GM18861 (cell line): Measurements from ENCODE around the gene BCAR3.
A peak's percentile ranks its signal among the peaks of the same experiment; 100 is the strongest.

Experiments
- ATAC-seq: cut with Tn5 transposase; IDR thresholded peaks from one replicate; pipeline ENCODE4 v1.9.1; 2021; ENCODE audit not compliant: unreplicated experiment

BCAR3 gene

GRCh38 chr1:93617670-93618499, 63.8 kb downstream of the BCAR3 start:
- no peak for ATAC-seq

- no peak for ATAC-seq
These were observed 64.5 kb downstream of the BCAR3 start for GRCh38 chr1:93616996-93617669.

- no peak for ATAC-seq
These were observed 65.2 kb downstream of the BCAR3 start for GRCh38 chr1:93616221-93616995.

DNA sequence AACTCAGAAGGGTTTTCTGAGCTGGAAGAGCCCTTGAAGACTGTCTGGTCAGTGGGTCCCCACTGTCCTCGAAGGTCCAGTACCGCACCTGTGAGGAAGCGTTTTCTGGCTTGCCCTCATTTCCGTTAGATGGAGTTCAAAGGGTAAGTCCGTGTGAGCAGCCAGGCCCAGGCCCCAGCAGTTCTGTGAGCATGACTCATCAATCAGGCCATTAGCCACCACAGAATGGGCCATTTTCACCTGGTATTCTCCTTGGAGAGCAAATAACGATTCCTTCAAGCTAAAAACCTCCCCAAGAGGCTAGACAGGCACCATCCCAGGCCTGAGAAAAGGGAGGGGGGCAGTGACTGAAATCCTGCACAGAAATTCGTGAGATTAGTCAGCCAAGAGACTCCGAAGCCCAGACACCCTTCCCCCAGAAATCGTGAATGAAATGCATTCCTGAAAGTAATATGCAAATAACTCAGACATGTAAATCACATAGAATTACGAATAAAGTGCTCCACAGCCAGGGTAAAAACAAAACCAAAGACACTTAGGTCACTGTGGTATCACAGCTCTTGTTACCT, 66.0 kb downstream of the BCAR3 start:
- ATAC-seq = peak; percentile 81

DNA sequence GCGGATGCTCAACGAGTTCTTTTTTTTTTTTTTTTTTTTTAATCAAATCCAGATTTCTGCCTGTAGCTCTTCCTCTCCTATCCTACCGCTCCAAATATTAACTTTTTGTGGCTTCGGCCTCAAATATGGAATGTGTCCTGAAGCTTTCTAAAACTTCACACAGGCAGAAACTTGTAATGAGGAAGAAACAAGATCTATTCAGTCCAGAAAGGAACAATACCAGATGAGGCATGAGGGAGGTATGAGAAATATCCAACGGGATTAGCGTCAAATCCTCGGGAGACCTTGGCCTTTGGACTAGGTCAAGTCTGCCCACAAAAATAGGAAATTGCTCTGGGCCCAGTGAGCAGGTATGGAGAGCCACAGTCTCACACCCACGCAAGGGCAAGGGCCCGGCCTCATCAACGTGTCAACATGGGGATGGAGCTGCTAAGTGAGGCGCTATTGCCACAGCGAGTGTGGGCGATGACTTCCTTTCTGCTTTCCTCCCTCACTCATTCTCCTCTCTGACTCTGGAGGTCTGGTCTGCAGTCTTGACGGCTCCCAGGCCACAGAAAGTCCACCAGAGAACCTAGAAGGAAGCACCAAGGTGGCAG, 66.6 kb downstream of the BCAR3 start:
- ATAC-seq = peak; percentile 30

GRCh38 chr1:93614541-93614940, 67.1 kb downstream of the BCAR3 start:
- no peak for ATAC-seq

DNA sequence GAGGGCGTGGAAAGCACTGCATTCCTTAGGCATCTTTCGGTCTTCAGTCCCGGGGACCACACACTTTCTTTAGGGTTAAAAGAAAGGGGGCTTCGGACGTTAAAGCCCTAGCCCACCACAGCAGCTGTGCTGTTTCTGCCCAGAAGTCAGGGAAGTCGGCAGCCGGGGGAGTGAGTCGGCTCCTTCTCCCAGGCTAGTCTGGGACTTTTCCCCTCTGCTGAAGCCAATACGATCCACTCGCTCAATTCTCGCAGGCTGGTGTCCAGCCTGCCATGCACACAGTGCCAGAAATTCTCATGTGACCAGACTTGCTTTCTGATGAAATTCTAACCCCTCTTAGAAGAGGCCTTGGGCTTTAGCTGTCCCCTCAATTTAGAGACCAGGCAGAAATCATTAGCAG, 67.7 kb downstream of the BCAR3 start:
- no peak for ATAC-seq

- no peak for ATAC-seq
These were observed 69.1 kb downstream of the BCAR3 start for GRCh38 chr1:93612510-93612909.

DNA sequence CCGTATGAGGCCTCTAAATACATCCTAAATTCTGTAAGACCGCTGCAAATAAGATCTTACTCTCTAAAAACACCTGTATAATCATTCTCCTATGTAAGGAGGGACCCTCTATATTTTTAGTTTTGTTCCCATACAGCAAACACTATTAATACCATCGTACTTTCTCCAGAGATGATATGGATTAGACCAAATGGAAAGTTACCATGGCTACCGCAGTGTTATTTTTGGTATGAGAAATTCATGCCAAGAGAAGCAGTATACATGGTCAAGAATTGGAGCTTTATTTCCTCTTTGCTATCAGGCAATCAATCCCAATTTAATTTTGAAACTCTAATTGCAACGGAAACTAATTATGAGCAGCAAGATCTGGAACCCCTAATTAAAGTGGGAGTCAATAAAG, 70.0 kb downstream of the BCAR3 start:
- ATAC-seq = no peak

- no peak for ATAC-seq
These were observed 72.1 kb downstream of the BCAR3 start for GRCh38 chr1:93609536-93609935.

DNA sequence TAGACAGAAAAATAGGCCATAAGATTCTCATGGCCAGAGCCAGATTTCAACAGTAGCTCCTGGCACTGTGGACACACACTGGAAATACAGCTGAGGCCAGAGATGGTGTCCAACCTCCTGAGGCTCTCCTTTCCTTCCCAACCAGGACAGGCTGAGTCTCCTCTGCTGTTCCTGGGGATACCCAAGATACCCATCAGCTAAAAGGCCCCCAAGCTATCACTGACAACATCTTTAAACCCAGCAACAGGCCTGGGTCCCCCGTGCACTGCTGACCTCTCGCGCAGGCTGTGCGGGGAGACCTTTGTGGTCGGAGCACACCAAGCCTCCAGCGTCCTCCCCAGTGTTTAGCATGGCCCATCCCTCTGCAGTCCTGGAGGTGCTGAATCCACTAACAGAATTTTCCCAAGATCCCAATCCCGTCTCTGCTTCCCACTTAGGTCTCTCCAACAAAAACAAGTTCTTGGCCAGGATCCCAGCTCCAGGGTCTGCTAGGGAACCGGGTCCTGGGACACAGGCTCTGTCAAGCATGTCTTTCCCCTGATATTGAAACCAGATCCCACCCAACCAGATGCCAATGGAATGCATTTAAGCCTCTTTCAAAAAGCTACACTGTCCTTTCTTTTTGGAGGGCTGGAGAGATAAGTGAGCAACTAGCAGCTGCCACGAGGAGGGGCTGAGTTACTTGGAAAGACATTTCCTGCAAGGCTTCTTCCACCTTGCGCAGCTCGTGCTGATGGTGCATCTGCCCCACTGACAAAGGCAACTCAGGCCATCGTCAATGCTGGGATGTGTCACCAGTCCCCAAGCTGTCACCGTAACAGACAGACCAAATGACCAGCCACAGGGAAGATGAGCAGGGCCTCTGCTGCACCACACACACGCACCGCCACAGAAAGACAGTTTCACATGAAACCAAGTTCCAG, 73.2 kb downstream of the BCAR3 start:
- no peak for ATAC-seq

DNA sequence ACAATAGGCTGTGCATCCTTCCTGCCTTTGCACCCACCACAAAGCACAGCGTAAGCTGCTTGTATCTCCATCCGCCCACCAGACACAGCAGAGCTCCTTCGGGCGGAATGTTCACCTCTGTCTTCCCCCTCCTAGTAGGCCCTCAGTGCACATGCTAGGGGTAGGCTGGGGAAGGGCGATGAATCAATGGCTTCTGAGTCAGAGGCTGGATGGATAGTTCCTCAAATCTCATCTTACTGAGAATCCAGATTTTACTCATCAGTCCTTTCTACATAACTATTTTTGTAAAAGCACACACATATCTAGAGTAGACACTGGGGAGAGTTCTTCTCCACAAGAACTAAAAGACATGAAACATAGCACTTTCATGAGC, 73.8 kb downstream of the BCAR3 start:
- peak; percentile 95 for ATAC-seq

DNA sequence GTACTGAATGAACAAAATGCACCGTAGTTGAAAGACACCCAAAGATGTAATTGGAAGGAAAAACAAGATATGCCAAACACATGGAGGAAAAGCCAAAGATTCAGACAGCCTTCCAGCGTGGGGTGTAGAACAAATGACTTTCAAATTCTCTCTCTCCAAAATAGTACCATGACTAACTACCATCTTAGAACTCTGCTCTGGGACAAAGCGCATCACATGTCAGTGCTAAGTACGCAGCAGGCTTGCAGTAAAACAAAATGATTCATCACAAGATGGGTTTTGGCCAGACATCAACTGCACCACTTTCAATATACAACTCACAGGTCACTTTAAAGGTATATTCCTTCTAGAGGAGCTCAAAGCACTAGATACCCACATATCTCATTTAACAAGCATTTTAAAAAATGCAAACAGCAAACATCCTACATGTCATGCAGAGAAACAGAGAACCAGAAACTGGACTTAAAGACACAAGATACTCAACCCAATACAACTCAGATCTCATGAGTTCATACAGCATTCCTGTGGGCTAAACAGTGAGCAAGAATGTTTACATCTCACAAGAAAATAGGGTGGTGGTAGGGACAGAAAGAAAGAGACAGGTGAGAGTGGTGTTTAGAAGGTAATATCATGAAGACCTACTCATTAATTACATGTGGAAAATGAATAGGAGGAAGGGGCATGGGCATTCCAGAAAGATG, 75.7 kb downstream of the BCAR3 start:
- no peak for ATAC-seq

- ATAC-seq = no peak
These were observed 76.5 kb downstream of the BCAR3 start for GRCh38 chr1:93605026-93605568.

GRCh38 chr1:93604411-93604810, 77.2 kb downstream of the BCAR3 start:
- no peak for ATAC-seq

DNA sequence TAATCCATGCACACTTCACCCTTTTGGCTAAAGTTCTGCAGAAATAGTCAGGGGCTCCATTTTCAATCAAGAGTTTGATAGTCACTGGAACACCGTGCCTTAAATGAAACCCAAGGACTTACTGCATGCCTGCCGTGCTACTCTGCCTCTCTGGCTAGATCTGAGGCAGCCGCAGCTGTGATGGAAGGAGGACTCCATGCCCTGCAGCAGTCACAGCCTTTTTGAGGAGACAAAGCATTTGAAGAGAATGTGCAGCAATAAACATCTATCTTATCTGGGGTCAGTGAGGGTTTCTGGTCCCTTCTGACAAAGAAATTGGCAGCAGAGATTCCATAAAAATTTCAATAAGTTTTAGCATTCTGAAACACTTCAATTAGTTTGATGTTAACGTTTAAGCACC, 78.0 kb downstream of the BCAR3 start:
- ATAC-seq = no peak

- ATAC-seq = no peak
These were observed 78.5 kb downstream of the BCAR3 start for GRCh38 chr1:93603106-93603505.

- no peak for ATAC-seq
These were observed 79.5 kb downstream of the BCAR3 start for GRCh38 chr1:93602101-93602500.

GRCh38 chr1:93601686-93602085, 80.0 kb downstream of the BCAR3 start:
- ATAC-seq = no peak
